GM12891 (cell line): ENCODE results near the gene MATK.

ENCODE experiments used
- PAX5 ChIP-seq: IDR thresholded peaks from 2 replicates; pipeline ENCODE4 v1.6.1; 2011; ENCODE audit warnings: low read length, moderate library complexity, mild to moderate bottlenecking; ENCODE audit not compliant: insufficient read depth, severe bottlenecking
- POLR2A ChIP-seq: IDR thresholded peaks from 2 replicates; pipeline ENCODE4 v1.6.1; 2011; ENCODE audit warnings: low read depth, low read length, control low read depth
- POLR2AphosphoS5 ChIP-seq: IDR thresholded peaks from 2 replicates; pipeline ENCODE4 v1.6.1; 2011; ENCODE audit warnings: low read depth, low read length, control low read depth
- POU2F2 ChIP-seq: IDR thresholded peaks from 2 replicates; pipeline ENCODE4 v1.6.1; 2011; ENCODE audit warnings: low read depth, mild to moderate bottlenecking, control low read depth, low read length, moderate library complexity
- SPI1 ChIP-seq: IDR thresholded peaks from 2 replicates; pipeline ENCODE4 v1.6.1; 2011; ENCODE audit warnings: low read depth, low read length, control low read depth
- TAF1 ChIP-seq: IDR thresholded peaks from 2 replicates; pipeline ENCODE4 v1.6.1; 2011; ENCODE audit warnings: low read depth, low read length, control low read depth

- no peak for TF ChIP-seq POU2F2
- TF ChIP-seq PAX5 = no peak
- TF ChIP-seq POLR2A = no peak
- no peak for TF ChIP-seq SPI1
- TF ChIP-seq POLR2AphosphoS5 = no peak
- no peak for TF ChIP-seq TAF1
These were observed 1.4 kb downstream of the MATK start for GRCh38 chr19:3784607-3785450.
